CD4-positive, alpha-beta T cell treated with Interleukin-15 for 1 hour (primary cell): Measurements from ENCODE around the gene TFF3.

ENCODE experiments used
- DNase-seq: peaks from one replicate; pipeline ENCODE4 v3.0.0-alpha.2; 2020

The TFF3 gene

GRCh38 chr21:42319851-42320572 lies 4.8 kb upstream of the TFF3 start:
- DNase-seq = no peak

- DNase-seq = no peak
Observed at GRCh38 chr21:42319376-42319775, 4.2 kb upstream of the TFF3 start.

DNA sequence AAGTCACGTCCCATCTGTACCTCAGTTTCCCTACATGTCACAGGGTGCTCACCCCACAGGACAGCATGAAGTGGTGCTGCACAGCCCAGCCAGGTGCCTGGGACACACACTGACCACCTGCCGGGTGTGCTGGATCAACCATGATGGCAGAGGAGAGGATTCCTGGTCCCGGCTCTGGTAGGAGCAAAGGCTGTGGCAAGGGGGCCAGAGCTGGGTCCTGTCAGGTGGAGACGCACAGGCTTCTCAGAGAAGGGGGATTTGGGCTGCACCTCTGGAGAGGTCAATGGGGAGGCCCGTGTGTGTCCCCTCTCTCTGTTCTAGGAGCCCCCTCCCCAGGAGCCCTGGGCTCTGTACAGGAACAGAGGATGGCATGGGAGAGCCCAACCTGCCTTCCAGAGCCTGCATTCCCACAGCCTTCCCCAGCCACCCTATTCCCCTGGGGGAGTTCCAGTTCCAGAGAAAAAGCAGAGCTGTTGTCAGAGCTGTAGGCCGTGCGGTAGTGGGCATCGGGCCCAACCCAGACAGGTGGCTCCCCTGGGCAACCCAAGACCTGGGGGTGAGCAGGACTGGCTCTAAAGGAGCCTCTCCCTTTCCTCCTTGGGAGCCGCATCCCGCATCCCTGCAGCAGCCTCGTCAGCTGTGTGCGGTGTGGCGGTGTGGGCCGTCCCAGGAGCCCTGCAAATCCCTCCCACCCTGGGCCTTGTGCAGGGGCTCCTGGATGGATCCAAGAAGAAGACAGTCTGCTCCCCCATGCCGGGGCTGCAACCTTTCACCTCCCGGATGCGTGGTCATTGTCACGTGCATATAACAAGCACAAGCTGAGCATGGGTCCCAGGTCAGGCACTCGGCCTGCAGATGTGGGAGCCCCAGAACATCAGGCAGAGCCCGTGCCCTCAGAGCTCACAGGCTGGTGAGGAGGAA lies 2.9 kb upstream of the TFF3 start:
- DNase-seq = no peak

DNA sequence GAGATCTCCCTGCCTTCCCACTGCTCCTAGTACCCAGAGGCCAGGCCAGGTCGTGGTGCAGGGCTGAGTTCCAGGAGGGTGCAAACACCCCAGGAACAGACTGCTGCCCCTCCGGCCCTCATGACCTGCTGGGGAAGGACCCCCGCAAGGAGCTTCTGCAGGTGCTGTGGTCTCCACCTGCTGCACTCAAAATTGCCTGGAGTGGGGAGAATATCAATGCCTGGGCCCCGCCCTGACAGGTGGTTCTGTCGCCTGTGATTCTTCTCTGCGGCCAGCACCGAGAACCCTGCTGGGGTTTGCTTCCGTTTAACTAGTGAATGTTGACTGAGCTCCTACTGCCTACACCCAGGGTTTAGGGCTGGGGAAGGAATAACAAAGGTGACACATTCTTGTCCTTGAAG lies 2.1 kb upstream of the TFF3 start:
- no peak for DNase-seq

DNA sequence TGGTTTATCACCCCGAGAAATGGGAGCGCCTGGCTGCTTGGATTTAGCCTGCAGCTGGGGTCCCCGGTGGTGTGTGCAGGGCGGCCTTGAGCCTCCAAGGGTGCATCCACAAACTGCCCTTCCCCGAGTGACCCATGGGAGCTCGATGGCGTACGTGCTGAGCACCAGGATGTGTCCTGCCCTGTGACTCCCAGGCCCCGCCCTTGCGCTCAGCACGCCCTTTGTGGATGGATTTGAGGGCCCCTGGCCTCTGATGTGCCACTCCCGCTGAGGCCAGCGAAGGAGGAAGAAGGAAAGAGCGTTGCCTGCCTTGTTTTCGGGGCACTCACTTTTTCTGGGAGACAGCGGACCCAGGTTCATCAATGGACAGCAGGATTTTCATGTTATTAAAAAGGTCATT lies 1.7 kb upstream of the TFF3 start:
- DNase-seq = no peak

DNA sequence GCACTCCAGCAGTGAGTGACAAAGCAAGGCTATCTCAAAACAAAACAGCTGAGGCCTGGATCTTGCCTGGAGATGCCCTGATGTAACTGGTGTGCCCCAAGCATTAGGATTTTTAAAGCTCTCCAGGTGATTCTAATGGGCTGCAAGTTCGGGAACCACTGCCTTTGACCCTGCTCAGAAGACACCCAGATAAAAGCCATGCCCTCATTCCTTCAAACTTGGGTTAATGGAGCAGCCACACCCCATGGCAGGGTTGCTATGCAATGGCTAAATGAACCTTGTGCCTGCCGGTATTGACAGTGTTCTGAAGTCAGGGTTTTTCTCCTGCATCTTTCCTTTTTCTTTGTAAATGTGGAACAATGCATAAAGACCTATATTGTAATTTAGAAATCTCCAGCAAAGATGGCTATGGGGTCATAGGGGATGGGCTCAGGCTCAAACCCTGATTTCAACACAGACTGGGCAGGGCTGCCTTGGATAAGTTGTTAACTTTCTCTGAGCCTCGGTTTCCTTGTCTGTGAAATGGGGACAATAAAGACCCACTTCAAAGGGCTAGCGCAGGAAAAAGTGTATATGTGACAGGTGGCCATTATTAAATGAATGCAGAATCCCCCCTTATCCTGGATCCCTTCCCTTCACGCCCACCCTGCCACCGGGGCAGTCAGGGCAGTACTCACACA lies 453 bp downstream of the TFF3 start:
- DNase-seq = no peak

DNA sequence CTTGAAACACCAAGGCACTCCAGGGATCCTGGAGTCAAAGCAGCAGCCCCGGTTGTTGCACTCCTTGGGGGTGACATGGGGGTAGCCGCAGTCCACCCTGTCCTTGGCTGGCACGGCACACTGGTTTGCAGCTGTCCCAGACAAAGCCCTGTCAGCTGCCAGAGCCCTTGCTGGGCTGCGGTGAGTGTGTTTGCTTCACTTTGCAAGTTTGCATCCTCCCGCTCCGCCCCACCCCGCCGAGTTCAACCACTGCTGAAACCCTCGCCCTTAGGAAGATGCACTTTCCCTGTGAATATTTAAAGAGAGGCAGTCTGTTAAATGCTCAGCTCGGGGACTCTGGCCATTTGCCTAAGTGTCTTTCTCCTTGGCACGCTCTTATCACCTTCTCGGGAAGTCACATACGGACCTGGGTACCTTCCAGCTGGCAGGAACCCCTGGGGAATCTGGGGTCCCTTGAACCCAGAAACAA lies 1.7 kb downstream of the TFF3 start:
- no peak for DNase-seq

- DNase-seq = no peak
Observed at GRCh38 chr21:42312626-42313104, 2.5 kb downstream of the TFF3 start.

GRCh38 chr21:42311816-42312625 lies 3.2 kb downstream of the TFF3 start:
- no peak for DNase-seq

DNA sequence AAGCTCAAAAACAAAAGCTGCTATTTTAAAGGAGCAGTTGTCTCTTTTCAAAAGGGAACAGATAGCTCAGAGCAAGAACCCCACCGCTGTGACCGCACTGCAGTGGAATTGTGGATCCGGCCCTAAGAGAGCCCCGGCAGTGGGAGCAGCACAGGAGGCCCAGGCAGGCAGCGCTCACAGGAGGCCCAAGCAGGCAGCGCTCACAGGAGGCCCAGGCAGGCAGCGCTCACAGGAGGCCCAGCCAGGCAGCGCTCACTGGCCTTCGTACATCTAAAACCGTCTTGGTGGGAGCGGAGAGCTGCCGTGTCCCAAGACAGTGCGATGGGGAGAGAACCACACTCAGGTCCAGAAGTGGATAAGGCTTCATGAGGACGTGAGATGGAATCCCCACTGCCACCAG lies 4.0 kb downstream of the TFF3 start:
- no peak for DNase-seq

DNA sequence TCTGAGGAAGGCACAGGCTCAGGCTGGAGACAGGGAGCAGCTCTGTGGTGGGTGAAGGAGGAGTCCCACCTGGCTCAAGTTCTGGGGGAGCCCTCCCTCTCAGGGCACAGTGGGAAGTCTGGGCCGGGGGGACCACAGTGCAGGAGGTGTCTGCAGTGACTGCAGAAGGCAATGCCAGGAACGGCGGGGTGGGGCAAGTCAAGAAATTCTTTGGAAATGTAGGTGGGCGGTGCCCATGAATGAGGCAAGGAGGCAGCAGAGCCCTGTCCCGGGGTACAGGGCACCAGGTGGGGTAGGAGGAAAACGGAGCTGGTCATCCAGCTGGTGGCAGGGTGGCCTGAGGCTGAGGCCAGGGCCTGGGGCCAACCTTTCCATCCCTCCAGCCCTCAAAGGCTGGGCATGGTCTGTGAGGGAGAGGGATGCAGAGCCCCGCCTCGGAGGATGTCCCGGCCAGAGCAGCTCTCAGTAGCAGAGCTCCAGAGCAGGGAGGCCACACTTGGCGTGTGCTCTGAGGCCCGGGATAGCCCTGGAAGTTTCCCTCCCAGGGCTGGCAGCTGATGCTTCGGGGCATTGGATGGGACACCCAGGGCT lies 4.7 kb downstream of the TFF3 start:
- no peak for DNase-seq

- peak; percentile 59 for DNase-seq
Observed at GRCh38 chr21:42309753-42310213, 5.4 kb downstream of the TFF3 start.

GRCh38 chr21:42308914-42309752 lies 6.1 kb downstream of the TFF3 start:
- no peak for DNase-seq

DNA sequence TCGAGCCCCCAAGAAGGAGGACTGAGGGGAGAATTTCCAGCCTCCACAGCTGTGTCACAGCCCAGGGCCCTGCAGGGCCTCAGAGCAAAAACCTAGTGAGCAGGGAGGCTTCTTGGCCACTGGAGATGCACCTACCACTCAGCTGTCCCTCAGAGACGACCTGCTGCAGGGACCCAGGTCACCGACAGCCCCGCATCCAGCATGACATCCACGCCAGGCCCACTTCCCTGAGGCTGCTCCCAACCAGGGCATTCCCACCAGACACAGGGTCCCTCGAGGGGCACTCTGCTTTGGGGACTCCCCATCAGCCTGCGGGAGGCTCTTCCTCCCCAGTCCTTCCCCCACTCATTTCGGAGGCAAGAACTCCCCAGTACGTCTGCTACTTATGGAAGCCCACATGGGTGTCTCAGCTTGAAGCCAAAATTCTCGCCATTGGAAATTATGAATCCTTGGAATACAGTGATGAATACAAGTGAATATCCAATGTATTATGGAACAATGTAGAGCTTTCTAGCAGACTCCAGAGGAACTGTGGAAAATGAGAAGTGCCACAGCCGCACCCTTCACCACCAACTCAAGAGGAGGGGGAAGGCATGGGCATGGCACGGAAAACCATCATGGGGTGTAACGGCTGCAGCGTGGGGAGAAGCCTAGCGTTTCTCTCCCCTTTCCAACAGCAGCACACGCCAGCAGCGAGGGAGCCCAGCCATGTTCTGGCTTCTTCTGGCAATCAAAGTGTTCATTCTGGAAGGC lies 6.9 kb downstream of the TFF3 start:
- no peak for DNase-seq

- DNase-seq = no peak
Observed at GRCh38 chr21:42307106-42307505, 8.1 kb downstream of the TFF3 start.

DNA sequence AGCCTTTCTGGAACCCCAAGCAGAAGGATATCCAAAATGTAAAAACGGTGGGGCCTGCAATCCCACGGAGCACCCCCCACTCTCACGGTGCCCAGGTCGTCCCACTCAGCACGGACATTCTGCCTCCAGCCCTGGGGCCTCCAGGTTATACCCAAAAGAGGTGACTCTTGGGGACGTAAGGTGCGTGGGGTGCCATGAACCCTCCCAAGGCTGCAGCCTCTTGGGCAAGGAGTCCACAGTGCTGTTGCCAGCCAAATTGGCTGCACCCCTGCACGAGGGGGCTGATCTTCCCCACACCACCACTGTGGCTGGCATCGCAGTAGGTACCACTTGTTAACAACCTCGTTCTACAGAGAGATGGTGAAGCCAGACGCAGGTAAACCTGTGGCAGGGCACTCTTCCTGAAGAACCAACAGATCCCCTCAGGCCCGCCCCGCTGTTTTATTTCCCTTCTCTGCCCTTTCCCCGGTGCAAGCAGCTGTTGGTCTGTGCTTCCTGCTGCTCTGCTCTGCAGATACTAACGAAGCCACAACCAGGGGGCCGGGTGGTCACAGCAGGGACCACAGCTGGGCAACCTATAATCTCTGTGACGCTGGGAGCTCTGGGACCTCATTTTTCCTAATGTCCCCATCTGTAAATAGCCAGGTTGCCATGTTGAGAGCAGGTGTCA lies 8.7 kb downstream of the TFF3 start:
- DNase-seq = no peak

- no peak for DNase-seq
Observed at GRCh38 chr21:42305707-42306147, 9.5 kb downstream of the TFF3 start.

- DNase-seq = no peak
Observed at GRCh38 chr21:42304556-42305454, 10.4 kb downstream of the TFF3 start.
